Germinal center (tissue), 1 donor: Measurements from ENCODE around the gene CENPF.
"Not testable (repeated sequence)": the region's sequence is repeated elsewhere in the genome, so short reads cannot be mapped to it uniquely, and the experiment has no call there.

Experiments
- DNase-seq: peaks from one replicate; pipeline ENCODE4 v3.0.0; 2012; ENCODE audit warnings: mixed read lengths, low spot score

CENPF gene

GRCh38 chr1:214583113-214583512 is 19.9 kb upstream of the CENPF start:
- DNase-seq, result no peak

GRCh38 chr1:214583824-214584554 is 19.0 kb upstream of the CENPF start:
- DNase-seq, result no peak

- no peak for DNase-seq
Measured at GRCh38 chr1:214584805-214585766, 17.9 kb upstream of the CENPF start.

GRCh38 chr1:214586621-214587020 is 16.4 kb upstream of the CENPF start:
- no peak for DNase-seq

GRCh38 chr1:214587165-214587564 is 15.8 kb upstream of the CENPF start:
- DNase-seq, result no peak

GRCh38 chr1:214588963-214589597 is 13.9 kb upstream of the CENPF start:
- DNase-seq, result no peak

- no peak for DNase-seq
Measured at GRCh38 chr1:214590696-214591095, 12.3 kb upstream of the CENPF start.

- not testable (repeated sequence) for DNase-seq
Measured at GRCh38 chr1:214591918-214592317, 11.1 kb upstream of the CENPF start.

- no peak for DNase-seq
Measured at GRCh38 chr1:214593158-214593557, 9.8 kb upstream of the CENPF start.

- DNase-seq, result peak; percentile 8
Measured at GRCh38 chr1:214603819-214604252, 841 bp downstream of the CENPF start.

- DNase-seq, result no peak
Measured at GRCh38 chr1:214604523-214604922, 1.5 kb downstream of the CENPF start.

- not testable (repeated sequence) for DNase-seq
Measured at GRCh38 chr1:214605484-214605883, 2.5 kb downstream of the CENPF start.

GRCh38 chr1:214605933-214606925 is 3.2 kb downstream of the CENPF start:
- not testable (repeated sequence) for DNase-seq

GRCh38 chr1:214607492-214608215 is 4.7 kb downstream of the CENPF start:
- DNase-seq, result not testable (repeated sequence)

GRCh38 chr1:214608216-214608783 is 5.3 kb downstream of the CENPF start:
- DNase-seq, result not testable (repeated sequence)

GRCh38 chr1:214608817-214609216 is 5.8 kb downstream of the CENPF start:
- DNase-seq, result not testable (repeated sequence)

GRCh38 chr1:214609692-214610091 is 6.7 kb downstream of the CENPF start:
- DNase-seq, result no peak

- DNase-seq, result not testable (repeated sequence)
Measured at GRCh38 chr1:214610136-214610535, 7.1 kb downstream of the CENPF start.

GRCh38 chr1:214615109-214615508 is 12.1 kb downstream of the CENPF start:
- DNase-seq, result no peak

- DNase-seq, result no peak
Measured at GRCh38 chr1:214615871-214616270, 12.9 kb downstream of the CENPF start.
